ENCODE measurements around the gene YWHAE. TPM values are rescaled to one million over a fixed set of nuclear protein-coding genes. Genes with fewer than 3 reads are reported as not detected.

Gene YWHAE
- total and polyA plus RNA-seq, 10 of the 15 experiments (the other 5 are each of a cell fraction or from before 2014, with no cell fraction given): 189 to 651 (median 469) TPM

GRCh38 chr17:1331708-1332107, 68.3 kb downstream of the YWHAE start:
- no peaks in the 10 kb centered on the region; a peak in 1 of 4 replicates for H3K27me3 ChIP-seq (replicated peaks in 1 of 2; ENCODE audit: control insufficient read depth in 2 of 2, insufficient read depth in 2 of 2, low read length in 1 of 2)
- SMC1A ChIA-PET (ENCODE audit: uncharacterized antibody, unreplicated experiment): no interaction called here
- no peak overlapping the region for H3K4me3 ChIP-seq
- ATAC-seq (no peak), FAIRE-seq (no peak), DNase-seq (ENCODE audit: low read depth, low spot score) (no peak)
- RAD21 ChIA-PET (ENCODE audit: unreplicated experiment): interaction anchor here (1.7 to 3.1 kb wide), 3 partner anchors 68 to 209 kb away, joined by 6 to 17 read pairs (median 15); partner anchors contain the start of gene INPP5K
- no peak overlapping the region for H3K27ac ChIP-seq (ENCODE audit: control insufficient read depth, insufficient read depth)
- no TSS peak for BruUV-seq (replicated peaks)
- H4K20me1 ChIP-seq (ENCODE audit: control insufficient read depth, insufficient read depth): no peaks in the 10 kb centered on the region
- H3K36me3 ChIP-seq (ENCODE audit: control insufficient read depth in 2 of 2, insufficient read depth in 2 of 2, low read length in 1 of 2): no peaks in the 10 kb centered on the region
- CTCF ChIA-PET: interaction anchor here (0.7 to 2.4 kb wide), 14 partner anchors 10 to 274 kb away, joined by 3 to 13 read pairs (median 6); no protein-coding TSS in a partner anchor
- POLR2A ChIA-PET: no interaction called here
- H3K4me1 ChIP-seq (ENCODE audit: control insufficient read depth, insufficient read depth, low read length): no peaks in the 10 kb centered on the region
- no peak overlapping the region for H3K9ac ChIP-seq (ENCODE audit: control insufficient read depth, insufficient read depth, low read length)
- H3K79me2 ChIP-seq (ENCODE audit: control insufficient read depth, insufficient read depth, low read length): no peaks in the 10 kb centered on the region
- in situ Hi-C loops (cut with MboI): loop anchor here (10.0 kb wide), 1 partner anchor 207 kb away; no protein-coding TSS in a partner anchor
- H2AFZ ChIP-seq (ENCODE audit: control insufficient read depth, low read depth, low read length): no peak overlapping the region
- WGBS (ENCODE audit: insufficient coverage, insufficient replicate concordance, low lambda C conversion rate, missing lambda C conversion rate): 30% methylated on average over 8 of the region's 8 CpGs
- intact Hi-C loops (cut with micrococcal nuclease; ENCODE audit: unreplicated experiment): loop anchor here (1.0 to 5.0 kb wide), 3 partner anchors 55 to 209 kb away; no protein-coding TSS in a partner anchor
- no peaks in the 10 kb centered on the region for H3K9me3 ChIP-seq (replicated peaks; ENCODE audit: control insufficient read depth, insufficient read depth, low read length)
- H3K4me2 ChIP-seq (ENCODE audit: control insufficient read depth, insufficient read depth): no peak overlapping the region
- TF ChIP-seq EZH2 (IDR thresholded peaks at IDR 0.05; ENCODE audit: borderline replicate concordance, control insufficient read depth, low read depth, low read length) (no peak), IRF4 (IDR thresholded peaks at IDR 0.05; ENCODE audit: low read depth, low read length) (no peak), HDAC6 (IDR thresholded peaks at IDR 0.05; ENCODE audit: unreplicated experiment) (no peak), GATAD2B (conservative IDR thresholded peaks at IDR 0.05; ENCODE audit: low read depth) (no peak), TAF1 (IDR thresholded peaks at IDR 0.05; ENCODE audit: borderline replicate concordance, low read depth, low read length) (no peak), NBN (IDR thresholded peaks at IDR 0.05) (no peak), NR2C1 (IDR thresholded peaks at IDR 0.05) (no peak), RAD51 (IDR thresholded peaks at IDR 0.05) (no peak), FOXM1 (IDR thresholded peaks at IDR 0.05; ENCODE audit: low read depth, low read length) (no peak), STAT1 (conservative IDR thresholded peaks at IDR 0.05) (no peak), ZZZ3 (IDR thresholded peaks at IDR 0.05; ENCODE audit: control insufficient read depth, insufficient read length, low read depth) (no peak), HDGF (IDR thresholded peaks at IDR 0.05) (no peak), RAD21 (IDR thresholded peaks at IDR 0.05; ENCODE audit: insufficient read depth, low read depth, low read length) (no peak), BHLHE40 (IDR thresholded peaks at IDR 0.05; ENCODE audit: borderline replicate concordance in 1 of 2, low read depth in 2 of 2, low read length in 1 of 2) (no peak), RB1 (IDR thresholded peaks at IDR 0.05; ENCODE audit: borderline replicate concordance) (no peak), SREBF2 (IDR thresholded peaks at IDR 0.05; ENCODE audit: low read length) (no peak)
- TF ChIP-seq, protein P1, sequence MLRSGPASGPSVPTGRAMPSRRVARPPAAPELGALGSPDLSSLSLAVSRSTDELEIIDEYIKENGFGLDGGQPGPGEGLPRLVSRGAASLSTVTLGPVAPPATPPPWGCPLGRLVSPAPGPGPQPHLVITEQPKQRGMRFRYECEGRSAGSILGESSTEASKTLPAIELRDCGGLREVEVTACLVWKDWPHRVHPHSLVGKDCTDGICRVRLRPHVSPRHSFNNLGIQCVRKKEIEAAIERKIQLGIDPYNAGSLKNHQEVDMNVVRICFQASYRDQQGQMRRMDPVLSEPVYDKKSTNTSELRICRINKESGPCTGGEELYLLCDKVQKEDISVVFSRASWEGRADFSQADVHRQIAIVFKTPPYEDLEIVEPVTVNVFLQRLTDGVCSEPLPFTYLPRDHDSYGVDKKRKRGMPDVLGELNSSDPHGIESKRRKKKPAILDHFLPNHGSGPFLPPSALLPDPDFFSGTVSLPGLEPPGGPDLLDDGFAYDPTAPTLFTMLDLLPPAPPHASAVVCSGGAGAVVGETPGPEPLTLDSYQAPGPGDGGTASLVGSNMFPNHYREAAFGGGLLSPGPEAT (IDR thresholded peaks at IDR 0.05; ENCODE audit: low read depth): no peak
- TF ChIP-seq, protein P2, sequence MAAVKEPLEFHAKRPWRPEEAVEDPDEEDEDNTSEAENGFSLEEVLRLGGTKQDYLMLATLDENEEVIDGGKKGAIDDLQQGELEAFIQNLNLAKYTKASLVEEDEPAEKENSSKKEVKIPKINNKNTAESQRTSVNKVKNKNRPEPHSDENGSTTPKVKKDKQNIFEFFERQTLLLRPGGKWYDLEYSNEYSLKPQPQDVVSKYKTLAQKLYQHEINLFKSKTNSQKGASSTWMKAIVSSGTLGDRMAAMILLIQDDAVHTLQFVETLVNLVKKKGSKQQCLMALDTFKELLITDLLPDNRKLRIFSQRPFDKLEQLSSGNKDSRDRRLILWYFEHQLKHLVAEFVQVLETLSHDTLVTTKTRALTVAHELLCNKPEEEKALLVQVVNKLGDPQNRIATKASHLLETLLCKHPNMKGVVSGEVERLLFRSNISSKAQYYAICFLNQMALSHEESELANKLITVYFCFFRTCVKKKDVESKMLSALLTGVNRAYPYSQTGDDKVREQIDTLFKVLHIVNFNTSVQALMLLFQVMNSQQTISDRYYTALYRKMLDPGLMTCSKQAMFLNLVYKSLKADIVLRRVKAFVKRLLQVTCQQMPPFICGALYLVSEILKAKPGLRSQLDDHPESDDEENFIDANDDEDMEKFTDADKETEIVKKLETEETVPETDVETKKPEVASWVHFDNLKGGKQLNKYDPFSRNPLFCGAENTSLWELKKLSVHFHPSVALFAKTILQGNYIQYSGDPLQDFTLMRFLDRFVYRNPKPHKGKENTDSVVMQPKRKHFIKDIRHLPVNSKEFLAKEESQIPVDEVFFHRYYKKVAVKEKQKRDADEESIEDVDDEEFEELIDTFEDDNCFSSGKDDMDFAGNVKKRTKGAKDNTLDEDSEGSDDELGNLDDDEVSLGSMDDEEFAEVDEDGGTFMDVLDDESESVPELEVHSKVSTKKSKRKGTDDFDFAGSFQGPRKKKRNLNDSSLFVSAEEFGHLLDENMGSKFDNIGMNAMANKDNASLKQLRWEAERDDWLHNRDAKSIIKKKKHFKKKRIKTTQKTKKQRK (IDR thresholded peaks at IDR 0.05; ENCODE audit: low read depth, low read length): no peak

All from GM12878 (cell line).